GM23338 (cell line): ENCODE measurements around the gene YIPF1. TPM values are rescaled to one million over a fixed set of nuclear protein-coding genes. Genes with fewer than 3 reads are reported as not detected.
A peak's percentile ranks its signal among the peaks of the same experiment; 100 is the strongest.
"Not testable (repeated sequence)": the region's sequence is repeated elsewhere in the genome, so short reads cannot be mapped to it uniquely, and the experiment has no call there.

Experiments
- ATAC-seq: fragments of 200-7000 bp; cut with Tn5 transposase; 3 replicates; pipeline ENCODE4 v1.9.1; 2020
- DNase-seq: peaks from one replicate; pipeline ENCODE4 v3.0.0-alpha.2; 2015; ENCODE audit warnings: low spot score
- H2AFZ ChIP-seq: fragments of 200-600 bp; sonication (generic); 2 replicates; pipeline ENCODE4 v1.8.0; 2016; ENCODE audit warnings: antibody characterized with exemption, mild to moderate bottlenecking, moderate library complexity
- H3F3A ChIP-seq: fragments of 200-600 bp; sonication (generic); replicated peaks from 2 replicates; pipeline ENCODE4 v1.8.0; 2017; ENCODE audit warnings: antibody characterized with exemption, mixed run types, low read depth
- H3K27ac ChIP-seq: fragments of 200-600 bp; sonication (generic); 2 replicates; pipeline ENCODE4 v1.6.1; 2016; ENCODE audit warnings: low read depth
- H3K27me3 ChIP-seq: fragments of 200-600 bp; sonication (generic); 2 replicates; pipeline ENCODE4 v1.8.0; 2016; ENCODE audit warnings: mild to moderate bottlenecking, mixed run types, moderate library complexity; ENCODE audit not compliant: insufficient read depth
- H3K36me3 ChIP-seq: fragments of 200-600 bp; sonication (generic); 2 replicates; pipeline ENCODE4 v1.8.0; 2016; ENCODE audit warnings: mild to moderate bottlenecking; ENCODE audit not compliant: insufficient read depth
- H3K4me1 ChIP-seq: fragments of 200-600 bp; sonication (generic); 2 replicates; pipeline ENCODE4 v1.8.0; 2016; ENCODE audit warnings: mild to moderate bottlenecking, moderate library complexity; ENCODE audit not compliant: insufficient read depth
- H3K4me2 ChIP-seq: fragments of 200-600 bp; sonication (generic); 2 replicates; pipeline ENCODE4 v1.7.1; 2017; ENCODE audit warnings: mixed run types
- H3K4me3 ChIP-seq: fragments of 200-600 bp; sonication (generic); 2 replicates; pipeline ENCODE4 v1.6.1; 2016; ENCODE audit warnings: mixed run types
- H3K79me2 ChIP-seq: fragments of 200-600 bp; sonication (generic); replicated peaks from 2 replicates; pipeline ENCODE4 v1.8.0; 2017; ENCODE audit warnings: mild to moderate bottlenecking; ENCODE audit not compliant: insufficient read depth
- H3K9me2 ChIP-seq: fragments of 200-600 bp; sonication (generic); 2 replicates; pipeline ENCODE4 v1.8.0; 2017; ENCODE audit not compliant: insufficient read depth
- H4K20me1 ChIP-seq: fragments of 200-600 bp; sonication (generic); replicated peaks from 2 replicates; pipeline ENCODE4 v1.8.0; 2017; ENCODE audit warnings: mild to moderate bottlenecking; ENCODE audit not compliant: insufficient read depth
- H3K27ac Mint-ChIP-seq: 2 replicates; pipeline ENCODE4 v1.8.0; 2020; ENCODE audit warnings: inconsistent platforms, mild to moderate bottlenecking, moderate library complexity, mixed read lengths
- H3K27me3 Mint-ChIP-seq: 3 replicates; pipeline ENCODE4 v1.8.0; 2022; ENCODE audit warnings: low read depth, mild to moderate bottlenecking, moderate library complexity, mixed read lengths, inconsistent platforms; ENCODE audit not compliant: insufficient read depth, poor library complexity
- H3K36me3 Mint-ChIP-seq: 3 replicates; pipeline ENCODE4 v1.8.0; 2021; ENCODE audit warnings: low read depth, mild to moderate bottlenecking, inconsistent platforms, moderate library complexity, mixed read lengths
- H3K4me1 Mint-ChIP-seq: 3 replicates; pipeline ENCODE4 v1.8.0; 2020; ENCODE audit warnings: mild to moderate bottlenecking, inconsistent platforms, mixed read lengths
- H3K4me3 Mint-ChIP-seq: 3 replicates; pipeline ENCODE4 v1.8.0; 2021; ENCODE audit warnings: moderate library complexity, mild to moderate bottlenecking, inconsistent platforms, mixed read lengths
- H3K9me3 Mint-ChIP-seq: 3 replicates; pipeline ENCODE4 v1.8.0; 2020; ENCODE audit warnings: moderate library complexity, mild to moderate bottlenecking, inconsistent platforms, mixed read lengths
- CTCF ChIP-seq, 2 experiments: fragments of 200-600 bp in 1 of 2; sonication (generic) in 1 of 2; conservative IDR thresholded peaks; 2 replicates each; pipeline versions ENCODE4 v1.5.1 to v1.6.1; 2016 to 2017; ENCODE audit warnings: antibody characterized with exemption in 2 of 2, low read depth in 2 of 2, mild to moderate bottlenecking in 2 of 2, moderate library complexity in 1 of 2
- polyA plus RNA-seq: library from polyadenylated mRNA; unstranded; fragments of >200 nt; fragmentation: Nextera tagmentation; extraction: Ambion mirVana; gene quantifications from 2 replicates; pipeline ENCODE4 v1.2.1, GENCODE V29; 2016
- total RNA-seq: library from RNA; depleted of rRNA; stranded (reverse); fragments of >200 nt; shearing (Covaris generic); gene quantifications from 2 replicates; pipeline ENCODE4 v1.2.3, GENCODE V29; 2014
- TF ChIP-seq, protein P1 (sequence below): fragments of 250-450 bp; sonication (Bioruptor Pico); IDR thresholded peaks from 2 replicates; pipeline ENCODE4 v1.5.0; 2020; ENCODE audit warnings: mild to moderate bottlenecking, moderate library complexity

Gene YIPF1
- total and polyA plus RNA-seq, 2 experiments from 2014 or later = 14.1 to 24.0 TPM

- Histone ChIP-seq H2AFZ (no peak overlapping the region), H3K79me2 (no peaks in the 10 kb centered on the region), H3K27ac (no peak overlapping the region), H3K4me1 (no peaks in the 10 kb centered on the region), H3K4me3 (no peak overlapping the region), H3K4me2 (no peak overlapping the region), H3K27me3 (no peaks in the 10 kb centered on the region), H3K36me3 (peaks cover 7% of the 10 kb centered on the region), H3K9me2 (no peaks in the 10 kb centered on the region), H3F3A (no peaks in the 10 kb centered on the region), H4K20me1 (peaks cover 4% of the 10 kb centered on the region; the same call in 1 of the 2 replicates)
- Mint-ChIP-seq H3K27ac (no peak overlapping the region), H3K4me1 (no peaks in the 10 kb centered on the region; the same call in 2 of the 3 replicates), H3K4me3 (no peak overlapping the region), H3K27me3 (peaks cover under 1% of the 10 kb centered on the region), H3K36me3 (peaks cover 32% of the 10 kb centered on the region), H3K9me3 (no peaks in the 10 kb centered on the region)
- ATAC-seq (no peak), DNase-seq (peak; percentile 68)
- peak; percentile 59 to 78 for TF ChIP-seq CTCF (conservative IDR thresholded peaks at IDR 0.05; ENCODE audit: low read depth in 2 of 2)
- TF ChIP-seq, protein P1, sequence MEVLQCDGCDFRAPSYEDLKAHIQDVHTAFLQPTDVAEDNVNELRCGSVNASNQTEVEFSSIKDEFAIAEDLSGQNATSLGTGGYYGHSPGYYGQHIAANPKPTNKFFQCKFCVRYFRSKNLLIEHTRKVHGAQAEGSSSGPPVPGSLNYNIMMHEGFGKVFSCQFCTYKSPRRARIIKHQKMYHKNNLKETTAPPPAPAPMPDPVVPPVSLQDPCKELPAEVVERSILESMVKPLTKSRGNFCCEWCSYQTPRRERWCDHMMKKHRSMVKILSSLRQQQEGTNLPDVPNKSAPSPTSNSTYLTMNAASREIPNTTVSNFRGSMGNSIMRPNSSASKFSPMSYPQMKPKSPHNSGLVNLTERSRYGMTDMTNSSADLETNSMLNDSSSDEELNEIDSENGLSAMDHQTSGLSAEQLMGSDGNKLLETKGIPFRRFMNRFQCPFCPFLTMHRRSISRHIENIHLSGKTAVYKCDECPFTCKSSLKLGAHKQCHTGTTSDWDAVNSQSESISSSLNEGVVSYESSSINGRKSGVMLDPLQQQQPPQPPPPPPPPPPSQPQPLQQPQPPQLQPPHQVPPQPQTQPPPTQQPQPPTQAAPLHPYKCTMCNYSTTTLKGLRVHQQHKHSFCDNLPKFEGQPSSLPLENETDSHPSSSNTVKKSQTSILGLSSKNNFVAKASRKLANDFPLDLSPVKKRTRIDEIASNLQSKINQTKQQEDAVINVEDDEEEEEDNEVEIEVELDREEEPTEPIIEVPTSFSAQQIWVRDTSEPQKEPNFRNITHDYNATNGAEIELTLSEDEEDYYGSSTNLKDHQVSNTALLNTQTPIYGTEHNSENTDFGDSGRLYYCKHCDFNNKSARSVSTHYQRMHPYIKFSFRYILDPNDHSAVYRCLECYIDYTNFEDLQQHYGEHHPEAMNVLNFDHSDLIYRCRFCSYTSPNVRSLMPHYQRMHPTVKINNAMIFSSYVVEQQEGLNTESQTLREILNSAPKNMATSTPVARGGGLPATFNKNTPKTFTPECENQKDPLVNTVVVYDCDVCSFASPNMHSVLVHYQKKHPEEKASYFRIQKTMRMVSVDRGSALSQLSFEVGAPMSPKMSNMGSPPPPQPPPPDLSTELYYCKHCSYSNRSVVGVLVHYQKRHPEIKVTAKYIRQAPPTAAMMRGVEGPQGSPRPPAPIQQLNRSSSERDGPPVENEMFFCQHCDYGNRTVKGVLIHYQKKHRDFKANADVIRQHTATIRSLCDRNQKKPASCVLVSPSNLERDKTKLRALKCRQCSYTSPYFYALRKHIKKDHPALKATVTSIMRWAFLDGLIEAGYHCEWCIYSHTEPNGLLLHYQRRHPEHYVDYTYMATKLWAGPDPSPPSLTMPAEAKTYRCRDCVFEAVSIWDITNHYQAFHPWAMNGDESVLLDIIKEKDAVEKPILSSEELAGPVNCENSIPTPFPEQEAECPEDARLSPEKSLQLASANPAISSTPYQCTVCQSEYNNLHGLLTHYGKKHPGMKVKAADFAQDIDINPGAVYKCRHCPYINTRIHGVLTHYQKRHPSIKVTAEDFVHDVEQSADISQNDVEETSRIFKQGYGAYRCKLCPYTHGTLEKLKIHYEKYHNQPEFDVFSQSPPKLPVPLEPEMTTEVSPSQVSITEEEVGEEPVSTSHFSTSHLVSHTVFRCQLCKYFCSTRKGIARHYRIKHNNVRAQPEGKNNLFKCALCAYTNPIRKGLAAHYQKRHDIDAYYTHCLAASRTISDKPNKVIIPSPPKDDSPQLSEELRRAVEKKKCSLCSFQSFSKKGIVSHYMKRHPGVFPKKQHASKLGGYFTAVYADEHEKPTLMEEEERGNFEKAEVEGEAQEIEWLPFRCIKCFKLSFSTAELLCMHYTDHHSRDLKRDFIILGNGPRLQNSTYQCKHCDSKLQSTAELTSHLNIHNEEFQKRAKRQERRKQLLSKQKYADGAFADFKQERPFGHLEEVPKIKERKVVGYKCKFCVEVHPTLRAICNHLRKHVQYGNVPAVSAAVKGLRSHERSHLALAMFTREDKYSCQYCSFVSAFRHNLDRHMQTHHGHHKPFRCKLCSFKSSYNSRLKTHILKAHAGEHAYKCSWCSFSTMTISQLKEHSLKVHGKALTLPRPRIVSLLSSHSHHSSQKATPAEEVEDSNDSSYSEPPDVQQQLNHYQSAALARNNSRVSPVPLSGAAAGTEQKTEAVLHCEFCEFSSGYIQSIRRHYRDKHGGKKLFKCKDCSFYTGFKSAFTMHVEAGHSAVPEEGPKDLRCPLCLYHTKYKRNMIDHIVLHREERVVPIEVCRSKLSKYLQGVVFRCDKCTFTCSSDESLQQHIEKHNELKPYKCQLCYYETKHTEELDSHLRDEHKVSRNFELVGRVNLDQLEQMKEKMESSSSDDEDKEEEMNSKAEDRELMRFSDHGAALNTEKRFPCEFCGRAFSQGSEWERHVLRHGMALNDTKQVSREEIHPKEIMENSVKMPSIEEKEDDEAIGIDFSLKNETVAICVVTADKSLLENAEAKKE = no peak
Measured at GRCh38 chr1:53878492-53879105, 11.0 kb downstream of the YIPF1 start.

DNA sequence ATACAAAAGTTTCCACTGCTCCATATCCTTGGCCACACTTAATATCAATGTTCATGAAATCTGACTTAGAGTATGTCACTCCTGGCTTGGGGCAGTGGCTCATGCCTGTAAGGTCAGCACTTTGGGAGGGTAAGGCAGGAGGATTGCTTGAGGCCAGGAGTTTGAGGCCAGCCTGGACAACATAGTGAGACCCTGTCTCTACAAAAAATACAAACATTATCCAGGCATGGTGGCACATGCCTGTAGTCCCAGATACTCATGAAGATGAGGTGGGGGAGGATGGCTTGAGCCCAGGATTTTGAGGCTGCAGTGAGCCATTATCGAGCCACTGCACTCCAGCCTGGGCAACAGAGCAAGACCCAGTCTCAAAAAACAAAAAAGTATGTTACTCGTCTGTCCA lies 14.4 kb downstream of the YIPF1 start:
- not testable (repeated sequence) for H3K27ac ChIP-seq, H3K4me3 ChIP-seq, H3K4me2 ChIP-seq, H3K9me2 ChIP-seq, H3K27ac Mint-ChIP-seq, H3K4me1 Mint-ChIP-seq, DNase-seq, H2AFZ ChIP-seq, H3K4me3 Mint-ChIP-seq, H3K9me3 Mint-ChIP-seq, ATAC-seq, H3K27me3 Mint-ChIP-seq, H3F3A ChIP-seq, H3K79me2 ChIP-seq, H4K20me1 ChIP-seq, H3K27me3 ChIP-seq, H3K4me1 ChIP-seq
- peaks cover 12% of the 10 kb centered on the region; the same call in 1 of the 3 replicates for H3K36me3 Mint-ChIP-seq
- H3K36me3 ChIP-seq = peaks cover 13% of the 10 kb centered on the region
